22Rv1 (cell line): ENCODE measurements around the gene NRXN2.

ENCODE experiments used
- H3K27ac ChIP-seq: fragments of 450-650 bp; 2 replicates; pipeline ENCODE4 v1.5.1; 2017
- ZFX ChIP-seq: fragments of 450-650 bp; IDR thresholded peaks from 2 replicates; pipeline ENCODE4 v1.6.1; 2017; ENCODE audit warnings: antibody characterized with exemption, borderline replicate concordance
- TF ChIP-seq, protein P1 (sequence below): fragments of 450-650 bp; IDR thresholded peaks from 2 replicates; pipeline ENCODE4 v1.5.1; 2017; ENCODE audit warnings: mild to moderate bottlenecking

NRXN2 gene

DNA sequence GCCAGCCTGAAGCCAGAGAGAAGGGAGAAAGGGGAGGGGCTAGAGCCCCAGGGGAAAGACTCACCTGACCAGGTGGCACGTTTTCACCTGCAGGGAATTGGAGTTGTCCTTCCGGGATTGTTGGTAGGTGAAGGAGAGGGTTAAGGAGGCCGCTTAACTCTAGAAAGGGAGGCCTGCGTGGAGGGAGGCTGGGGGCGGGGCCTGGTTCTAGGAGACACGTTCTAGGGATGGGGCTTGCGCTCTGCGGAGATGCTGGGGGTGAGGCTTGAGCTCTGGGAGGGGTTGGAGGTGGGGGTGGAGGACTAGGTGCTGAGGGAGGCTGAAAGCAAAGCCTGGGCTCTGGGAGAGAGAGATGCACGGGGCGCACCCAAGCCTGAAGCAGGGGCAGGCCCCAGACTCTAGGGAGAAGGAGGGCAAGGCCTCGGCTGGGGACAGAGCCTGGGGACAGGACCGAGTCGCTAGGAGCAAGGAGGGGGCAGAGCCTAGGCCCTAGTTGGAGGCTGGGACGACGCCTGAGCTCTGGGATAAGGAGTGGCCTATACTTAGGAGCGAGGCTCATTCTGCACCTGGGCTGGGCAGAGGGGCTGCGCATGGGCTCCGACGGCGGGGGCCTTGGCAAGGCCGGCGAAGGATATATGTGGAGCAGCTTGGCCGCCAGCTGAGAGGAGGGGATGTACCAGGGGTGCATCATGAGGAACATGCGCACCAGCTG lies 18.5 kb upstream of the NRXN2 start:
- H3K27ac ChIP-seq = no peak overlapping the region

DNA sequence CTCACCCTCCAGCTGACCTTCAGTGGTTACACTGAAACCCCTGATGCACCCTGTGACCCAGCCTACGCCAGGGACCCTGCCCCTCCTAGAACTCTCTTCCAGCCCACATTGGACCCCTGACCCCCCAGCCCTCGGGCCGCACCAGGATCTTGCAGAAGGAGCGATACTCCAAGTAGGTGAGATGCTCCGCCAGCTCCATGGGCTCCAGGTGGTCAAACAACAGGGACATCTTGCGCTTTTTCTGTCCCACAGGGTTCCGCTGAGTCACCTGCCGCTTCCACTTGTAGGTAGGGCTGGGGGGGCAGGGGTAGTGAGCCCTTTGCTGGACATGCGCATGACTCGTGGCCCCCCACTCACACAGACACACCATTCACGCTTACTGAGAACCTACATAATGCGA lies 16.9 kb upstream of the NRXN2 start:
- no peak overlapping the region for H3K27ac ChIP-seq
- TF ChIP-seq, protein P1, sequence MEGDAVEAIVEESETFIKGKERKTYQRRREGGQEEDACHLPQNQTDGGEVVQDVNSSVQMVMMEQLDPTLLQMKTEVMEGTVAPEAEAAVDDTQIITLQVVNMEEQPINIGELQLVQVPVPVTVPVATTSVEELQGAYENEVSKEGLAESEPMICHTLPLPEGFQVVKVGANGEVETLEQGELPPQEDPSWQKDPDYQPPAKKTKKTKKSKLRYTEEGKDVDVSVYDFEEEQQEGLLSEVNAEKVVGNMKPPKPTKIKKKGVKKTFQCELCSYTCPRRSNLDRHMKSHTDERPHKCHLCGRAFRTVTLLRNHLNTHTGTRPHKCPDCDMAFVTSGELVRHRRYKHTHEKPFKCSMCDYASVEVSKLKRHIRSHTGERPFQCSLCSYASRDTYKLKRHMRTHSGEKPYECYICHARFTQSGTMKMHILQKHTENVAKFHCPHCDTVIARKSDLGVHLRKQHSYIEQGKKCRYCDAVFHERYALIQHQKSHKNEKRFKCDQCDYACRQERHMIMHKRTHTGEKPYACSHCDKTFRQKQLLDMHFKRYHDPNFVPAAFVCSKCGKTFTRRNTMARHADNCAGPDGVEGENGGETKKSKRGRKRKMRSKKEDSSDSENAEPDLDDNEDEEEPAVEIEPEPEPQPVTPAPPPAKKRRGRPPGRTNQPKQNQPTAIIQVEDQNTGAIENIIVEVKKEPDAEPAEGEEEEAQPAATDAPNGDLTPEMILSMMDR = no peak
- TF ChIP-seq ZFX = no peak

More for the DNA sequence above, 18.5 kb upstream of the NRXN2 start:
- TF ChIP-seq, protein P1 = no peak
- TF ChIP-seq ZFX = no peak

DNA sequence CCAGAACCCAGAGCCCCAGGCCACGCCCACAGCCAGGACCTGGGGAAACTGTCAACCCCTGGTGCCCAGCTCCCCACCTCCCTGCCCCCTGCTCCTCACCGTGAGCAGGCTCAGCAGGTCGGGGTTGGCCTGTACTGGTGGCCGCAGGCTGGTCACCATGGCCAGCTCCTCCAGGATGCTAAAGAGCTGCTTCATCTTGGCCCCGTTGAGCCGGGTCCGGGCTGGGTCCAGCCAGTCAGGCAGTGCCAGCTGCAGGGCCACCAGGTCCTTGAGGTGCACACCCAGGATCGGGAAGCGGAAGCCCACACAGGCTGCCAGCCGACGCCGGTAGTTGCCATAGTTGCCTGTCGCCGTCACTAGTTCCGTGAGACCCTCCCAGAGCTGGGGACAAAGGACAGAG lies 13.7 kb upstream of the NRXN2 start:
- H3K27ac ChIP-seq = no peak overlapping the region
- TF ChIP-seq, protein P1 = no peak
- no peak for TF ChIP-seq ZFX

DNA sequence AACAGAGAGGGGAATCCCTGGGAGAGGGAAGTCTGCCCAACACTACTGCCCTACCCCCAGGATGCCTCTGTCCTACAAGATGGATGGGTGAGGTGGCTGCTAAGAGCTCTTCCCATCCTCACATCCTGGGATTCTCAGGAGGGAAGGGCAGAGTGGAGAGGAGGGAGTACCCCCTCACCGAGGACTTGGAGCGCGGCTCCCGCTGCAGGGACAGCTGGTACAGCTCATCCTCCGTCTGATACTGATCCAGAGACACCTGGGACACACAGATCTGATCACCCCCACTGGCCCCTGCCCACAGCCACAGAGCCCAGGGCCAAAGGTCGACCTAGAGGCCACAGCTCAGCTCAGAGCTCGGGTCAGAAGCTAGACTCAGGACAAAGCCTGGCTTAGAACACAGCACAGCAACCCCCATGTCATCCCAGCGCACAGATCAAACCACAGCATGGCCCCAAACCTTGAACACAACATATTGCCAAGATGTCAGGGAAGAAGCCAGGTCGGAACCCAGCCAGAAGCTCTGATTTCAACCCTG lies 12.8 kb upstream of the NRXN2 start:
- TF ChIP-seq ZFX = no peak
- TF ChIP-seq, protein P1 = no peak
- no peak overlapping the region for H3K27ac ChIP-seq

DNA sequence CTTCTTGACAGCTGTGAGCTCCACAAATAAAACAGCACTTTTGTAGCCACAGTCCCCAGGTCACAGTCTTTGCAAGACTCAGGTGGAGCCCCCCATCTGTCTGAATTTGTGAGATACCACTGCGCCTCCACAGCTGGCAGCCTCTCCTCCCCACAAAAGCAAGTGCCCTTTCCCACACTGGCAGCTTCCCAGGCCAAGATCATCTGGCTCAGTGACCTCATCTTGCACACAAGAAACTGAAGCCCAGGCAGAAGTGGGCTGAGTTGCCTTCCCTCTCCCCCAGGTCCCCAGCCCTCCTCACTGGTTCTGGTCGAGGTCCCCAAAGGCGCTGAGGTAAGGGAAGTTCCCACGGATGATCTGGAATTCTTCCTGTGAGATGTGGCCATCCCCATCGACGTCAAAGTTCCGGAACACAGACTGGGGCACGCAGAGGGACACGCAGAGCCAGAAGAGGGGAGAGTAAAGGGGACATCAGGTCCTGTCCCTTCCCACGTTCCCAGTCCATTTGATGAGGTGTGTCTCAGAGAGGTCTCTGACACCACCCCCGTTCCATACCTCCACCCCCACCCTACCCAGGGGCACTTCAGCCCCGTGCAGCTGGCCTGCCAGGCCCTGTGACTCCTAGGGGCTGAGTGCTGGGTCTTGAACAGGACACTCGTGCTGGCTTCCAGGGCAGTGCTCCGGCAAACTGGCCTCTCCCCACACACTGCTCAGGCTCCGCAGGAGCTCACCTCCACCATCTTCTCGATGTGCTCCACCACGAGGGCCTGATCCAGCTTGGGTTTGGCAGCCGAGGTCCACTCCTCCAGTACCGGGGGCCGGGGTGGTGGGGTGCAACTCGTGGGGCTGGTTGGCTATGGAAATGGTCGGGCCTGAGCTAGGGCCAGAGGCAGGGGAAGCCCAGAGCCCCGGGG lies 12.1 kb upstream of the NRXN2 start:
- no peak overlapping the region for H3K27ac ChIP-seq
- TF ChIP-seq, protein P1 = no peak
- no peak for TF ChIP-seq ZFX

DNA sequence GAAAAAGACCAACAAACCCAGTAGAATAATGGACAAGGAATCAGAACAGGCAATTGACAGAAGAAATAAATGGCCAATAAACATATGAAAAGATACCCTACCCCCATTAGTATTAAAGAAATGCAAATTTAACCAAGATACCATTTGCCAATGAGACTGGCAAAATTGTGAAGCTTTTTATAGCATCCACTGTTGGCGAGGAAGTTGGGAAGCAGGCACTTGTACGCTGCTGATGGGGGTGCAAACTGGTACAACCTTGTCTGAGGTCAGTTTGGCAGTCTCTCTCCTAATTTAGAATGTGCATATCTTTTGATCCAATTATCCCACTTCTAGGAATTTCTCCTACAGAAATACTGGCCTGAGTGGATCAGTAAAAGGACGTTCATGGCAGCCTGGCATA lies 8.6 kb upstream of the NRXN2 start:
- no peak for TF ChIP-seq ZFX
- TF ChIP-seq, protein P1 = no peak
- no peak overlapping the region for H3K27ac ChIP-seq
